Activated CD4-positive, alpha-beta T cell treated with anti-CD3 and anti-CD28 coated beads, Interleukin-2, amount 50 U/mL, for 16 hours (primary cell): ENCODE results near the gene DOCK2.

ENCODE experiments used
- DNase-seq: peaks from one replicate; pipeline ENCODE4 v3.0.0-alpha.2; 2020

The DOCK2 gene

GRCh38 chr5:169832845-169833244, 195.8 kb downstream of the DOCK2 start:
- peak; percentile 8 for DNase-seq

DNA sequence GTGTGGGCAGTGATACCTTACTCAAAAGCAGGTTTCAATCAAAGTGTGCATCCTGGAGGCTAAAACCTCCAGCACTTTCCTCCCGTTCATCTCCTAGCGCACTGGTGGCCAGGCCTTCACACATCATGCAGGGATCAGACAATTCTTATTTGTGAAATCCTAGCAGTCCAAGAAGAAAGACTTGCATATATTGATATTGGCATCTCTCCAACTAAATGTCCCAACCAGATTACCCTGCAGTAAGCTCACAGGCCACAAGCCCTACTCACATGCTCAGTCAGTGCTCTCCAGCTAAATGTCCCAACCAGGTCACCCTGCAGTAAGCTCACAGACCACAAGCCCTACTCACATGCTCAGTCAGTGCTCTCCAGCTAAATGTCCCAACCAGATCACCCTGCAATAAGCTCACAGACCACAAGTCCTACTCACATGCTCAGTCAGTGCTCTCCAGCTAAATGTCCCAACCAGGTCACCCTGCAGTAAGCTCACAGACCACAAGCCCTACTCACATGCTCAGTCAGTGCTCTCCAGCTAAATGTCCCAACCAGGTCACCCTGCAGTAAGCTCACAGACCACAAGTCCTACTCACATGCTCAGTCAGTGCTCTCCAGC, 196.7 kb downstream of the DOCK2 start:
- DNase-seq, result peak; percentile 41

DNA sequence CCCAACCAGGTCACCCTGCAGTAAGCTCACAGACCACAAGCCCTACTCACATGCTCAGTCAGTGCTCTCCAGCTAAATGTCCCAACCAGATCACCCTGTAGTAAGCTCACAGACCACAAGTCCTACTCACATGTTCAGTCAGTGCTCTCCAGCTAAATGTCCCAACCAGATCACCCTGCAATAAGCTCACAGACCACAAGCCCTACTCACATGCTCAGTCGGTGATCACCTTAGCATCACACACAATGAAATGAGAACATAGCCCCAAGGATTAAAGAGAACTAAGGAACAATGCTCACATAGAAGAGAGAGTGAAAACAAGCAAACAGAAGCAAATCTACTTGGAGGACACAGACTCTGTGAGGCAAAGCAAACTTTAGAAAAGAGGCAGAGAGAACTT, 197.5 kb downstream of the DOCK2 start:
- DNase-seq, result peak; percentile 39

DNA sequence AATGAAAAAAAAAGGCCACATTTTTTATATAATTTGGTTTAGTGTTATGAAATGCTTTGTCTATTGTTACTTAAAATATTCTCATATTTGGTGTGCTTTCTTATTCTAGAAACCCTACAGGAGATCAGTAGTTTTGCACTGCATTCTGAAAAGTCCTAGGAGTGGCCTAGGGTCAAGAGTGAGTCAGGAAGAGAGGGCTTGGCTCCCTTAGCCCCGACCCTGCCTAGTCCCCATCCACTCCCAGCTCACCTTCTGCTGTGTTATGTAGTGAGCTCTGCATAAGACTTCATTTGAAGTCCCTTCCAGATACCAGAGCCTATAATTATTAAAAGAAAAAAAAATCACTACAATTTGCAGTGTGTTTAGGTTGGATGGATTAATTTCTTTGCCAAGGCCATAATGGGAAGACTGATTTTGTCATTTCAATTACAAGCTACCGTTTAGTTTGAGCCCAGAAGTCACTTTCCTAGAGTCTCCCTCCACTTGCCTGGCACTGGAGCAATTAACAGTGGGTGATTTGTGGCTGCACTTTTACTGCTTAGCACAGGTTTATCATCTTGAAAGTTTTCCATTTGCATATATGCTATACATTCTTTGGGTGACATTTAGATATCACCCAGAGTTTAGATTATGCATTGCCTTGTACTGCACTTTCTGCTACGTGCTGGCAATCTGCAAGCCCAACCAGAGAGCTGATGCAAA, 199.9 kb downstream of the DOCK2 start:
- no peak for DNase-seq

- no peak for DNase-seq
These were observed 200.6 kb downstream of the DOCK2 start for GRCh38 chr5:169837686-169838085.

GRCh38 chr5:169838688-169839087, 201.6 kb downstream of the DOCK2 start:
- DNase-seq, result peak; percentile 62

DNA sequence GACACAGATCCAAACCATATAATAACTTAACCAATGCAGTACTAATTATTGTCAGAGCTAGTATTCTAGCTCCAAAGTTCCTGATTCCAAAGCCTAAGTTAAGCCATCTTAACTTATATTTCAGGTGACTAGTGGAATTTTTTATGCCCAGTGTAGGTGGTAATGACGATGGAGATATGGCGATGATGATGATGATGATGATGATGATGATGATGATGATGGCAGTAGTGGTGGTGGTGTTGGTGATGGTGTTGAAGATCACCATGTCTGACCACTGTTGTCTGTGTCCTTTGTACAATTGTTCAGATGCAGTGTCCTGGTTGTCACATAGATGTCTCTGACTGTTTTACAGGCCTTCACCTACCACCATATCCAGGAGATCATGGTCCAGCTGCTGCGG, 203.3 kb downstream of the DOCK2 start:
- DNase-seq, result no peak

DNA sequence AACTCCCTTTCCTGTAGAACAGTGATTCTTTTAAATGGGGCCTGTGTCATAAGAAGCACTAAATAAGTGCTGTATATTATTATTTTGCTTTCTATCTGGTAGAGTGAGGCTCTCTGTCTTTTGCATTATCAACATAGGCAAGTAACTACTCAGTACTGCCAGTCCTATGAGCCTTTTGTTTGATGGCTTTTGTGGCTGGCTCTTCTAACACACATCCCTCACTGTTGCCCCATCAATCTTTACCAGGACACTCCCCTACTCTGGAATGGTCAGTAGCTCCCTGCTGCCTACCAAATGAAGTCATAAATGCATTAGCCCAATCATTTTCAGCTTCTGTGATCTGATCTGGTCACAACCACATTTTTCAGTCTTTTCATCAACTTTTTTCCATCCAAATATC, 205.6 kb downstream of the DOCK2 start:
- no peak for DNase-seq

GRCh38 chr5:169847519-169847918, 210.4 kb downstream of the DOCK2 start:
- no peak for DNase-seq

DNA sequence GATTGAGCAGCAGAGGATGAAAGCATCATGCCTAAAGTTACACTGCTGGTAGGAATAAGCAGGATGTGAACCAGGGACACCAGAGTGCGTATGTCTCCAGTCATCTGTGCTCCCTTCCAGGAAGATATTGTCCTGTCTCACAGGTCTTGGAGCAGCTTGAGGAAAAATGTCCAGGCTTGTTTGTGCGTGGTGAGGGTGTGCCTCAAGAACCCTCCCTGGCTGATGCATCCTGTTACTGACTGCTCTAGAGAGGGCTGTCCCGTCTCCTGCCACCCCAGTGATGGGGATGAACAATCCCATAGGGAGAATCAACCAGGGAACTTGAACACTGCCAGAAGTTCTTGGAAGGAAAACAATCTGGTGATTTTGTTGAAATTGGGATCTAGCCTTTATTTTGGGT, 211.2 kb downstream of the DOCK2 start:
- DNase-seq, result no peak

GRCh38 chr5:169848792-169849191, 211.7 kb downstream of the DOCK2 start:
- no peak for DNase-seq

- DNase-seq, result no peak
These were observed 213.3 kb downstream of the DOCK2 start for GRCh38 chr5:169850409-169850808.

DNA sequence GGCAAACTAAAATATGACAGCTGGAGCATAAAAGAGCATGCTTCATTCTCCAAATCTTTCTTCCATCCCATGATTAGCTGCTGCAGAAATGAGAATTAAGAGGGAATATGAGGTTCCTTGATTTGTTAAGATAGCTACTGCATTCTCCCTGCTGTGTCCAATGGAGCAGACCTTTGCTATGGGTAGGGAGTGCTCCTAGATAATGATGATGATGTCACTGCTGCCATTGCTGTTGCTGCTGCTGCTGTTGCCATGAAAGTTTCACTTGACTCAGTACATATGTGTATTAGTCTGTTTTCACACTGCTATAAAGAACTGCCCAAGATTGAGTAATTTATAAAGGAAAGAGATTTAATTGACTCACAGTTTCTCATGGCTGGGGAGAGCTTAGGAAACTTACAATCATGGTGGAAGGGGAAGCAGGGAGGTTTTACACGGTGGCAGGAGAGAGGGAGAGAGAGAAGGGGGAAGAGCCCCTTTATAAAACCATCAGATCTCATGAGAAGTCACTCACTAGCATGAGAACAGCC, 214.3 kb downstream of the DOCK2 start:
- no peak for DNase-seq

DNA sequence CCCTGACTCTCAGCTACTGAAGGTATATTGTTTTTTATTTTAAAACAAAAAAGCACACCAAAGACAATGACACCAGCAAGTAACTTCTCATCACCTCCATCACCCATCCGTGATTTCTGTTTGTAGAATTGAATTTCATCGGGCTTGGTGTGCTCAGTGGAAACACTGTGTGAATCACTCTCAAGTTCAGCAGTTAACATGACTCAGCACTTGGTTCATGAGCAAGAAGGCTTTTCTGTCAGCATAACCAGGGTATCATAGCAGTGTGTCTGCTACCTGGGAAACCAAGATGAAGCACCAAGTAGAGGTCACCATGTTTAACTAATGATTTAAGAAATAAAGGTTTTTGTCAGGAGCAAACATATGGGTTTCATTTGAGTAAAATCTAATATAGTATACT, 219.5 kb downstream of the DOCK2 start:
- peak; percentile 67 for DNase-seq

GRCh38 chr5:169860585-169860984, 223.5 kb downstream of the DOCK2 start:
- peak; percentile 14 for DNase-seq

- no peak for DNase-seq
These were observed 224.4 kb downstream of the DOCK2 start for GRCh38 chr5:169861433-169861832.

DNA sequence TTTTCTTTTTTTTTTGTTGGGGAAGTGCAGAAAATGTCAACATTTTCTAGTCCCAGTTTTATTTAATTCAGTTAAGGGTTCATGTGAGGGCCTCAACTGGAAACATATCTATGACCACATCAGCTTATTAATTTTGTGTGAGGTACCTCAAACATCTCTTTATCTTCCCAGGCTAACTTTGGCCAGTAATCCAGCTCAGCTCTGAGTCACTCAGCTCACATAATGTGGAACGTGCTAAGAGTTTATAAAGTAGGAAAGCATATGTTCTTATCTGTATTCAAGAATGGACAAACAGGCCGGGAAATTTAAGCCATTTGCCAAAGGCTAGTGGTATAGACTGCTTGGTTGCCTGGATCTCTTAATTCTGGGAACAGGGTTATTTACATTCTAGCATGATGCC, 224.9 kb downstream of the DOCK2 start:
- no peak for DNase-seq

DNA sequence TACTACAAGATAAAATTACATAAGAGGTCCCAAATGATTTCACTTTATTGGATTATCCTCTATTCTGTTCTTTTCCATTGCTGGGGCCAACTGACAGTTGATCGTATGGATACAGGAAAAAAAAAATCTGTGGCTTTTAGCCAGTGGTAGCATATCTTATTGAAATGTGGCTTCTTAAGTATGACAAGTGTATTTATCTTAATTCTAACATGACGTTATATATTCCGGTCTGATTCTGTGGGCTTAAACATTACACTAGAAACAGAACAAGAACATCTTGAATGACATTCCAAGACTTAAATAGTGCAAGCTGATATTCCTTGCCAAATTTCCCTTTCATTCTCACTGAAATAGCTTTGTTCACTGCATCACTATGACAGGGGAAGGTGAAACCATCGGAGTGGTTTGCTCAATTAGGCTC, 225.3 kb downstream of the DOCK2 start:
- DNase-seq, result no peak

DNA sequence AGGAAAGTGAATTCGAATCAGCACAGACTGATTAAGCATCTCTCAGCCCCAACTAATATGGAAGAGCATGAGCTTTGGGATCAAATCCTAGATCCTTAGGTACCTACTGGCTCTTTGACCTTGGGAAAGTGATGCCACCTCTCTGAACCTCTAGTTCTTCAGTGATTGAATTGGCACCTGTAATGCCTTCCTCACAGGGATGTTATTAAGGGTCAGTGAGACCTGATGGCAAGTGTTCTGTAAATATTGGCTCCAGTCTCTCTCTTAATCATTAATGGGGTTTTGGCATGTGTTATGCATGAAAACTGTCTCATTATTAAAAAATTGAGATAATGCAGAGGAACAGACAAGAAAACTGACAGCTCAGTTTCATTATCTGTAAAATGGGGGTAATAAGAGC, 227.4 kb downstream of the DOCK2 start:
- DNase-seq, result no peak

GRCh38 chr5:169867347-169867746, 230.3 kb downstream of the DOCK2 start:
- no peak for DNase-seq

GRCh38 chr5:169869066-169869465, 232.0 kb downstream of the DOCK2 start:
- DNase-seq, result no peak

GRCh38 chr5:169870211-169870610, 233.1 kb downstream of the DOCK2 start:
- no peak for DNase-seq

GRCh38 chr5:169871826-169872490, 234.9 kb downstream of the DOCK2 start:
- no peak for DNase-seq

- DNase-seq, result no peak
These were observed 236.6 kb downstream of the DOCK2 start for GRCh38 chr5:169873642-169874041.
